Type B pancreatic cell (in vitro differentiated cells): ENCODE results near the gene PRDM7. TPM values are rescaled to one million over a fixed set of nuclear protein-coding genes. Genes with fewer than 3 reads are reported as not detected.

ENCODE experiments used
- DNase-seq: peaks from one replicate; pipeline ENCODE4 v3.0.0; 2021; ENCODE audit warnings: mixed read lengths; ENCODE audit not compliant: unreplicated experiment; ENCODE audit errors: extremely low spot score
- H3K27ac Mint-ChIP-seq: 2 replicates; pipeline ENCODE4 v1.8.0; 2021; ENCODE audit warnings: mild to moderate bottlenecking, mixed read lengths
- H3K27me3 Mint-ChIP-seq: 2 replicates; pipeline ENCODE4 v1.8.0; 2021; ENCODE audit warnings: mixed read lengths
- H3K36me3 Mint-ChIP-seq: 2 replicates; pipeline ENCODE4 v1.8.0; 2021; ENCODE audit warnings: mixed read lengths
- H3K4me1 Mint-ChIP-seq: one replicate; pipeline ENCODE4 v1.8.0; 2021; ENCODE audit warnings: mixed read lengths; ENCODE audit not compliant: unreplicated experiment
- H3K4me3 Mint-ChIP-seq: 2 replicates; pipeline ENCODE4 v1.8.0; 2021; ENCODE audit warnings: mild to moderate bottlenecking, mixed read lengths
- H3K9me3 Mint-ChIP-seq: 2 replicates; pipeline ENCODE4 v1.8.0; 2021; ENCODE audit warnings: mixed read lengths
- CTCF ChIP-seq: fragments of 200-600 bp; sonication (generic); conservative IDR thresholded peaks from 2 replicates; pipeline ENCODE4 v1.5.0; 2021; ENCODE audit warnings: antibody characterized with exemption, mild to moderate bottlenecking
- total RNA-seq: library from RNA; stranded (reverse); gene quantifications from 2 replicates; pipeline ENCODE4 v1.2.1, GENCODE V29; 2021; ENCODE audit warnings: low replicate concordance

PRDM7 gene
- total RNA-seq, 1 donor from 2014 or later: not detected

DNA sequence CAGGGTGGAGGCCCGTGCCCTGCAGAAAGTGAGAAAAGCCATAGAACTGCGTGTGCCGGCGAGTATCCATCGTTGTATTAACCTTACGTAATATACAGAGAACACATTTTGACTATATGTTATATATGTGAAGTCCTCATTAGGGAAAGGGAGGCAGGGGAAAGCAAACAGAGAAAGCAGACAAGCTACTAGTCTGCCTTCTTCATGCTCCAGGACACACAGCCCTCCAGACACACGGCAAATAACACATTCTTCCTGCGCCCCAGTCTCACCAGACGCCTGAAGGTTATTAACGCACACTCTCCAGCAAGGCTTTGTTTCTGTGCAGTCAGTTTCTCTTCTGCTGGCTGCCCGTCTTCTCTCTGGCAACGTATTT lies 28.8 kb downstream of the PRDM7 start:
- DNase-seq: no peak
- no peak for TF ChIP-seq CTCF
- H3K9me3 Mint-ChIP-seq: no peaks in the 10 kb centered on the region
- no peaks in the 10 kb centered on the region for H3K36me3 Mint-ChIP-seq
- peak overlapping the region; percentile 74 for H3K4me3 Mint-ChIP-seq
- peaks cover 17% of the 10 kb centered on the region for H3K4me1 Mint-ChIP-seq
- H3K27me3 Mint-ChIP-seq: peaks cover 4% of the 10 kb centered on the region
- no peak overlapping the region for H3K27ac Mint-ChIP-seq

GRCh38 chr16:90047714-90048346 lies 29.3 kb downstream of the PRDM7 start:
- no peak for TF ChIP-seq CTCF
- H3K9me3 Mint-ChIP-seq: no peaks in the 10 kb centered on the region
- no peak overlapping the region for H3K27ac Mint-ChIP-seq
- H3K4me3 Mint-ChIP-seq: peak overlapping the region; percentile 74
- H3K36me3 Mint-ChIP-seq: no peaks in the 10 kb centered on the region
- no peak for DNase-seq
- H3K4me1 Mint-ChIP-seq: peaks cover 17% of the 10 kb centered on the region
- peaks cover 4% of the 10 kb centered on the region for H3K27me3 Mint-ChIP-seq

GRCh38 chr16:90046971-90047713 lies 30.0 kb downstream of the PRDM7 start:
- H3K4me3 Mint-ChIP-seq: peak overlapping the region; percentile 75
- no peaks in the 10 kb centered on the region for H3K36me3 Mint-ChIP-seq
- H3K27ac Mint-ChIP-seq: no peak overlapping the region
- no peak for TF ChIP-seq CTCF
- no peak for DNase-seq
- no peaks in the 10 kb centered on the region for H3K9me3 Mint-ChIP-seq
- H3K4me1 Mint-ChIP-seq: peaks cover 17% of the 10 kb centered on the region
- peaks cover 4% of the 10 kb centered on the region for H3K27me3 Mint-ChIP-seq

DNA sequence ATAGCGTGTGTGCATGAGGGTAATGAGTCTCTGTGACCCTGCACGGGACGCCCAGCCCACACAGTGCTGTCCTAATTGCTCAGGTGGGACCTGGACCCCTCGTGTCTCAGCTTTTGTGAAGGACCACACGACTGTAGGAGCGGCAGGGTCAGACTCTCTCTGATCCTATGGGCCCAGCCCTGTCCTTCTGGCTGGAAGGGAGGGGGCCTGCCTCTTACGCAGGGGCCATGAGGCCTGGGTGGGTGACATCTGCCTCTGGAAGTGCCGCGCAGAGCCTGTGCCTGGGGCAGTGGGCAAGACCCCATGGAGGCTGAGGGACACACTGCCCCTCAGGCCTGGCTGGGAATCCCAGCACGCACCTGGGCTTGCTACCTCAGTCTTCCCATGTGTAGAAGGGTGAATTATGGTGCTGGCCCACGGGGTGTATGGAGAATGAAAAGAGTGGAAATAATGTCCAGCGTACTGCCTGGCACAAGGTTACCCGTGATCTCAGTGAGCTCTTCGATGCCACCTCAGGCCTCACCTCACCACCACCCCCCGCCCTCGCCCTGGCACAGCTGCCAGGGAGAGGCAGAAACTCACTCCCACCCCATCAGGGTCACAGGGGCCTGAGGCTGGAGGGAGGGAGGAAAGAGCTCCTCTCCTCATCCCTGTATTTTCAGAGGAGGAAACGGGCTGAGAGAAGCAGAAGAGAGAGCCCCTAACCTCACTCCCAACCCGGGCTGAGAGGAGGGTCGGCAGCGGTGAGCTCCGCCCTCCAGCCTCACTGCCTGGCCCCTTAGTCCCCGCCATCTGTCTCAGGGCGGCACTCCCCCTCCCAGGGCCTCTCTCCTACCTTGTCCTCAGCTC lies 30.8 kb downstream of the PRDM7 start:
- peak overlapping the region; percentile 75 for H3K4me3 Mint-ChIP-seq
- no peak for TF ChIP-seq CTCF

GRCh38 chr16:90044111-90044551 lies 33.0 kb downstream of the PRDM7 start:
- no peaks in the 10 kb centered on the region for H3K36me3 Mint-ChIP-seq
- no peaks in the 10 kb centered on the region for H3K9me3 Mint-ChIP-seq
- H3K27ac Mint-ChIP-seq: no peak overlapping the region
- no peak for DNase-seq
- peaks cover 14% of the 10 kb centered on the region for H3K4me1 Mint-ChIP-seq
- no peak overlapping the region for H3K4me3 Mint-ChIP-seq
- no peak for TF ChIP-seq CTCF
- peaks cover 4% of the 10 kb centered on the region for H3K27me3 Mint-ChIP-seq

More for the DNA sequence above, 30.8 kb downstream of the PRDM7 start:
- Mint-ChIP-seq H3K27ac (peak overlapping the region; percentile 43), H3K36me3 (no peaks in the 10 kb centered on the region), H3K4me1 (peaks cover 17% of the 10 kb centered on the region), H3K27me3 (peaks cover 4% of the 10 kb centered on the region), H3K9me3 (no peaks in the 10 kb centered on the region)
- no peak for DNase-seq
